HG03196 (cell line): Measurements from ENCODE around the gene ANAPC1.
"Not testable (repeated sequence)": the region's sequence is repeated elsewhere in the genome, so short reads cannot be mapped to it uniquely, and the experiment has no call there.

Experiments used
- ATAC-seq: cut with Tn5 transposase; IDR thresholded peaks from one replicate; pipeline ENCODE4 v1.9.1; 2021; ENCODE audit not compliant: unreplicated experiment

The ANAPC1 gene, protein sequence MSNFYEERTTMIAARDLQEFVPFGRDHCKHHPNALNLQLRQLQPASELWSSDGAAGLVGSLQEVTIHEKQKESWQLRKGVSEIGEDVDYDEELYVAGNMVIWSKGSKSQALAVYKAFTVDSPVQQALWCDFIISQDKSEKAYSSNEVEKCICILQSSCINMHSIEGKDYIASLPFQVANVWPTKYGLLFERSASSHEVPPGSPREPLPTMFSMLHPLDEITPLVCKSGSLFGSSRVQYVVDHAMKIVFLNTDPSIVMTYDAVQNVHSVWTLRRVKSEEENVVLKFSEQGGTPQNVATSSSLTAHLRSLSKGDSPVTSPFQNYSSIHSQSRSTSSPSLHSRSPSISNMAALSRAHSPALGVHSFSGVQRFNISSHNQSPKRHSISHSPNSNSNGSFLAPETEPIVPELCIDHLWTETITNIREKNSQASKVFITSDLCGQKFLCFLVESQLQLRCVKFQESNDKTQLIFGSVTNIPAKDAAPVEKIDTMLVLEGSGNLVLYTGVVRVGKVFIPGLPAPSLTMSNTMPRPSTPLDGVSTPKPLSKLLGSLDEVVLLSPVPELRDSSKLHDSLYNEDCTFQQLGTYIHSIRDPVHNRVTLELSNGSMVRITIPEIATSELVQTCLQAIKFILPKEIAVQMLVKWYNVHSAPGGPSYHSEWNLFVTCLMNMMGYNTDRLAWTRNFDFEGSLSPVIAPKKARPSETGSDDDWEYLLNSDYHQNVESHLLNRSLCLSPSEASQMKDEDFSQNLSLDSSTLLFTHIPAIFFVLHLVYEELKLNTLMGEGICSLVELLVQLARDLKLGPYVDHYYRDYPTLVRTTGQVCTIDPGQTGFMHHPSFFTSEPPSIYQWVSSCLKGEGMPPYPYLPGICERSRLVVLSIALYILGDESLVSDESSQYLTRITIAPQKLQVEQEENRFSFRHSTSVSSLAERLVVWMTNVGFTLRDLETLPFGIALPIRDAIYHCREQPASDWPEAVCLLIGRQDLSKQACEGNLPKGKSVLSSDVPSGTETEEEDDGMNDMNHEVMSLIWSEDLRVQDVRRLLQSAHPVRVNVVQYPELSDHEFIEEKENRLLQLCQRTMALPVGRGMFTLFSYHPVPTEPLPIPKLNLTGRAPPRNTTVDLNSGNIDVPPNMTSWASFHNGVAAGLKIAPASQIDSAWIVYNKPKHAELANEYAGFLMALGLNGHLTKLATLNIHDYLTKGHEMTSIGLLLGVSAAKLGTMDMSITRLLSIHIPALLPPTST (N-terminal part only)

DNA sequence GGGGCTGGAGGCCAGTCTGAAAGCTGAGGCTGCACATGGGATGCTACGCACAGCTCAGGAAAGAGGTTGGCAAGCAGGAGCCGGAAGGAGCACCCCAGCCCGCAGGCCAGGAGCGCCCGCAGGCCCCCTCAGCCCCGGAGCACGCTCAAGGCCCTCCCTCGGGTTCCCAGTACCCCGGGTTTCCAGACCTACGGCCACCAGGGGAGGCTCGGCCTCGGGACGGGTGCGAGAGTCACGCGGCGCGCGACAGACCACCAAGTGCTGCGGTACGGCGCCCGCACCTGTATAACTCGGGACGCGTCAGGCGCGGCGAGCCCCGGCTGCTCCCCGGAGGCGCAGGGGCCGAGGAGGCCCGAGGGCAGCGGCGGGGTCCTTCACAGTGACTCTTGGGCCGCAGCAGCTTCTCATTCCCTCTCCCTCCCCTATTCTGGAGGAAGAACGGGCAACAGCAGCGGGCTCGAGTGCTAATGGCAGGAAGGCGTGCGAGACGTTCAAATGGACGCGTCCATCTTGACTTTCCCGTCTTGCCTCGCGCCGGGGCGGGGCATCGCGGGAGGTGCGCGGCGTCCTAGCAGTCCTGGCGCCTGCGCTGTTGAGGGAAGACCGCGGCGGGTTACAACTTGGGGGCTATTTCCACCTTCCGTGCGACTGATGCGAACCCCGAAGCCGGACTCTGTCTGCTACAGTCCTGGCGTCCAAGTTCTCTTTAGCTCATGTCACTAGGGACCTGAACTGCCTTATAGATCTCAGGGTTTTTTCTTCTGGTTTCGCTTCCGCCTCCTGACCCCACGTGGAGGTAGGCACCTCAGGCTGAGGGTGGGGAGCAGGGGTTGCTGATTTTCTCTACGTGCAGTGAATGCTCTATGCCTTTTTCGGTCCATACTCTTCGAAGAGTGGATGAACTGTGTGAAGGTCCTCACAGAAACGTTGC is at the start of gene ANAPC1:
Gene ANAPC1, minus strand, starts transcription at position 533 of the 931 bp plus-strand sequence. CDS start 3,368 bp downstream, outside the sequence.
- ATAC-seq = peak; percentile 86

DNA sequence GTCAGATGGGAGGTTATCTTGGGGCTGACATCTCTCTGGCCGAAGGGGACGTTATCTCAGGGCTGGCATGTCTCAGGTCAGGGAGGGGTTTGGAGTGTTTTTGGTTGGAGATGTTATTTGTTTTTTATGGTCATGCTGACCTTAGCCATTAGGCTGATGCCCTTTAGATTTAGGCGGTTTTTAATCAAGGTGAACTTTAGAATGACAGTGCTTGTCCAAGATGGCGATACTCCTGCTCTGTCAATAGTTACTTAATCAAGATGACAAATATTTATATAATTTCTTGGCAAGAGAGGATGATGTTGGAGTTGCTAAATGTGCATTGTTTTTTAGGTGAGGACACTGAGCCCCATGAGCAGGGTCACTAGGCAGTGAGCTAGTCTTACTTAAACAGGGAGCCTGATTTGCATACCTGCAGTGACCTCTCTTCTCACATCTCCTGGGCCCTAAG is 48.9 kb upstream of the ANAPC1 start:
- ATAC-seq = no peak

DNA sequence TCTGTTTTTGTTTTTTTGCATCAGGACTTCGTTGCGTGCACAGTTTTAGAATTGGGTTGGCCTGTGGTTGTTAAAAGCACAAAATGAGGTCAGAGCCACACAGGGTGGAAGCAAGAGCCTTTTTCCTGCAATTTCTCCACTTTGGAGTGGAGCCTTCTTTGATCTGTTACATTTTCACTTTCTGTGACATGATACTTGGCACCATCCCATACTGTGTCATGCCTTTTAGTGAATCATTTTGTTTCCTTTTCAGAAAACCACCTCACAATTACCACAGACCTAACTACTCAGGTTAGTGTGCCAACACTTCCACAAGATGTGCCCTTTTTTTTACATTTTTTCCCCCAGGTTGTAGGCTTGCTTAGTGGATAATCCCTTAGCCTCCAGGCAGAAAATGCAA is 46.9 kb upstream of the ANAPC1 start:
- ATAC-seq = no peak

DNA sequence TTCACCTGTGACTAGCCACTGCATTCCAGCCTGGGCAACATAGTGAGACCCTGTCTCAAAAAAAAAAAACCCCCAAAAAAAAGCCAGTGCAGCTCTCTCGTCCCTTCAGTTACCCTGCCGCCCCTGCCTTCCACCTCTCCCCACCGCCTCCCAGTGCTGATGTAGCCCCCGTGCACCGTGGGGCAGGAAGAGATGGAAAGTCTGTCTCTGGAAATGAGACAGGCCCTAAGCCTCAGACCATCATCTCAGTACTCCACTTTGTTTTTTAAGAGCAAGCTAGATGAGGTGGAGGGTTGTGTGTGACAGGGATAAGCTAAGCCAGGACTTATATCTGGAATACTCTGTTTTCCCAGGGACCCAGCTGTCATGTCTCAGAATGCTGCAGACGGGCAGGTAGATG is 46.4 kb upstream of the ANAPC1 start:
- no peak for ATAC-seq

DNA sequence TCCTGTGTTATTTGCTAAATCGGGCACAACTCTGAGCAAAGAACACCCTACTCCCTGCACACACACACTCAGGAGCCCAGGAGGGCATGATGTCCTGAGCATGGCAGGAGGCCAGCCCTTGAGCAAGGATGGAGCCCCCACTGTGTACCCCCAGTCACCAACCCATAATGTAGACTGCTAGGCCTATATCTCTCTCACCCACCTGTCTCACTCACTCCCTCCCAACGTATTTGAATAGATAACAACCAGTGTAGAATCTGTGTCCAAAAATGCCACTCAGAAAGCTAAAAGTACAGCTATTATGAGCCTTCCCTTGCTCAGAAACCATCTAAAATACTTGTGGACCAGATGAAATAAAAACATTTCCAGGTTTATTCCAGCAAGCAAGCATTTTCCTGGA is 43.7 kb upstream of the ANAPC1 start:
- no peak for ATAC-seq

DNA sequence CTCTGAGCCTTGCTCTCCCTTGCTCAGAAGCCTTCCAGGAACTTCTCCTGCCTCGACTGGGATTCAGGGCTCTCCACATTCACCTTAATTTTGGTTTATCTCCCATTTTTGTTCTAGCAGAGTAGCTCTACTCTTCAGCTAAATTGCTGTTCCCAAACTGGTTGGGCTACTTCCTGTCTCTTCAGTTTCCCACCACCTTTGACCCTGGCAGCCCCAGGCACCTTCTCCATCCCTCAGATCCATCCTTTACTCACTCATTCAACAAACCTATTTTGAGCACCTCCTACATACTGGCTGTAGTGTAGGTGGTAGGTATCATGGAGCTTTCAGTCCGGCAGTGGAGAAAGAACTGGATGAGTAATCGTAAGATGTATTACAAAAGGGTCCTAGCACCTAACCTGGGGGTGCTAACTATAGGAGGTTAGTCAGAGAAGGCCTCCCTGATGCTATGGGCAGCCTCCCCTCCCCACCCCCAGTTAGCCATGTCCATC is 40.7 kb upstream of the ANAPC1 start:
- ATAC-seq = no peak

DNA sequence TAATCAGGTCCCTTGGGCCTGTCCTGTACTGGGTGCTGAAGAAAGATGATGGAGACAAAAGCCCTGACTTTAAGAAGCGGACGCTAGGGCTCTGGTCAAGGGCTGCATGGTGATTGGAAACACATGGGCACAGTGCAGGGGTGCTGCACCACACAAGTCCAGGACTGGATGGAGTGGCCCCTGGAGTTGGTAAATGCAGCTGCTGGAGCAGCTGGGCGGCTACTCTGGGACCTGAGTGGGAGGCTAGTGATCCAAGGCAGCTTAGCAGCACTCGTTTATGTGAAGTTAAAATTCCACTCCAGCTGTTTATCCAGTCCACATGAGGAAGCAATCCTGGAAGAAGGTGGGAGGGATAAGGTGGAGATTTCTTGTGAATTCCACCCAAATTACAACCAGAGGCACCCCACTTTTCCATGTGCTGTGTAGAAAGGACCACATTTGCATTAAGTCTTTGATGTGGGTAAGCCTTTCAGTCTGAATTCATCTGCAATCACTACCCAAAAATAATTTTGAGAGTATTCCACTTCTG is 39.3 kb upstream of the ANAPC1 start:
- no peak for ATAC-seq

DNA sequence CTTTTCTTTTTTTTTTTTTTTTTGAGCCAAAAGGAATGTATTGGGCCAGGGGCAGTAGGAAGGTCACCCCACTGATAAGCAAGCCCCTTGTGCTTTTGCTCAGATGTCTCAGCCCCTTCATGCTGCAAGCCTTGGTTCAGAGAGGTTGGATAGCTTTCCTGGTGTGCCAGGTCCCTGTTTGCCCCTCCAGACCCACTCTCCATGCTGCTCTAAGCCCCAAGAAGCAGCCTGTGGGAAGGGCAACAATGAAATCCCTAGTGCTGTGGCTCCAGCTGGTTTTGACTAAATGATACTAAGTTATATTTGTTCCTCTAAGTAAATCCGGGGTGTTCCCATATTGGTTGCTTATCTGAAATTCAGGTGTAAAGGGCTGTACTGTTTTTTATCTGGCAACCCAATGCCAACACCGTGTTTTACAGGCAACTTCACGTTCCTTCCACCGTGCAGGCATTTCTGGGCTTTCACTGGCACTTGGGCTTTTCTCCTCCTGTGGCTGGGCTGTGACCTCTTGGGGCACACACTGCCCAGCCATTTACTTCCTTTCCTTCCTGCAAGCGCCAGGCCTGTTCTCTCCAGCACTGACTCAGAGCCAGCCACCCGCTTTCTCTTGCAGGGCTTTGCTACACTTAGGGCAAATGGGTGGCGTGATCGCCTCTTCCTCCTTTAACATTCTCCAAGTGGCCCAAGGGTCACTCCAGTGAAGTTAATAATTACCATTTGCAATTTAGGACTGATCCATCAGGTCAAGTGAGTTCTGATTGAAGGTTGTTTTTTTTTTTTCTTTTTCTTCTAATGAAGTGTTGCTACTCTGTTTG is 36.0 kb upstream of the ANAPC1 start:
- ATAC-seq = no peak

DNA sequence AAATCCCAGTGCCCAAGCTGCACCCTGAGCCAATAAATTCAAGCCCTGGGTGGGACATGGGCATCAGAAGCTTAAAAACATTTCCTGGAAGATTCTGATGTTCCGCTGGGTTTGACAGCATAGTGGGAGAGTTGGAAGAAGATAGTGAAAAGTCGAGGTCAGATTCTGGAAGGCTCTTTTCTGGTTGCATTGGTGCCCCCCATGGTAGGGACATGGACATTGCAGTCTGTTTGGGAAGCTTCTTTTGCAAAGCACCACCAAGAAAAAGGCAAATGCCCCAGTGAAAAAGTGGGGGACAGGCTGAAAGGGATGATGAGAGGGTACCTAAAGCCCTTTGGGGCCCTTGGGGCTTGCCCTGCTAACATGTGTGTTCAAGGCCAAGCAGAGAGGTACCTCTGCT is 35.4 kb upstream of the ANAPC1 start:
- ATAC-seq = no peak

DNA sequence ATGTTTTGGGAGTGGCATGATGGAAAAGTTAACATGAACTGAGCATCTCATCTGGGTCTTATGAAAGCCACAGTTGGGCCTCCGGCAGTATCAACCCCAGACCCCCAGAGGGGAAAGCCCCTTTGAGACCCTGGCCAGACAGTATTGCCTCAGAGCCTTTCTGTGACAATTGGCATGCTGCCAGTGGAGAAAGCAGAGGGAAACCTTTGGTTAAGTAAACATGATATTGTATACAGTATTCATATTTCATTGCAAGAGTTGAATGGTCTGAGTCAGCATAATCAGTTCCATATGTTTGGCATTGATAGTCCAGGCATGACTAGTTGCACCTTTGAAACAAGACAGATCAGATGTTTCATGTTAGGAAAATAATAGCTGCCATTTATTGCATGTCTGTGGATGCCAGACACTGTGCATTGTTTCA is 34.4 kb upstream of the ANAPC1 start:
- no peak for ATAC-seq

DNA sequence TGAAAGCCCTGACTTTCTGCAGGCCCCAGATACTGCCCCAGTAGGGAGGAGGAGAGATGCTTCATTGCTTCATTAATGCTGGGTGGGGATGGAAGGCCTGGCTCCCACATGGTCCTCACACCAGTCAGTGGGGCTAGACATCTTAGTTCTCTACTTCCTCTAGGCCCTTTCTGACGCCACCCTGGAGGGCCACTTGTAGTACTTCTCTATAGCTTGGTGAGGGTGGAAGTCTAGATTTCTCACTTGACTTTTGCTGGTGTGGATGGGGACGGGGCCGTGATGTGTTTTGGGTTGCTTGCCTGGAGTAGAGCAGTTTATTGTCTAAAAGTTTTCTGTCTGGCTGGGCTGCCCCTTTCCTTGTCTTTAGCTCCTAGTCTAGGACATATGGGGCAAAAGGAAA is 33.1 kb upstream of the ANAPC1 start:
- no peak for ATAC-seq

DNA sequence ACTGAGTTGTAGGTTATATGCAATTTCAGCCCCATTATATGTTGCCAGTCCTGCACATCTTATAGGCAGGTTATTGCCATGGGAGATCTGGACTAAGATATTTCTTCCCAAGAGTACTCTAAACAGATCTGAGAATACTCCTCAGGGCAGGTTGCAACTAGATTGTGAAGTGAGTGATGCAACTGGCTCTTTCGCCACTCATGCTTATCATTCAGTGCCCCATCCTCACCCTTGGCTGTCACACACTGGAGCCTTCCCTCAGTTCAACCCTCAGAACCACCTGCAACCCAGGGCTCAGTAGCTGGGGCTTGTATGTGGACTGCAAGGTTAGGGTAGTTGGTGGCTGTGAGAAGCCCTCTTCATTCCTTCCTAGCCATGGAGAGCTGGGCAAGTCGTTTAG is 28.6 kb upstream of the ANAPC1 start:
- no peak for ATAC-seq

DNA sequence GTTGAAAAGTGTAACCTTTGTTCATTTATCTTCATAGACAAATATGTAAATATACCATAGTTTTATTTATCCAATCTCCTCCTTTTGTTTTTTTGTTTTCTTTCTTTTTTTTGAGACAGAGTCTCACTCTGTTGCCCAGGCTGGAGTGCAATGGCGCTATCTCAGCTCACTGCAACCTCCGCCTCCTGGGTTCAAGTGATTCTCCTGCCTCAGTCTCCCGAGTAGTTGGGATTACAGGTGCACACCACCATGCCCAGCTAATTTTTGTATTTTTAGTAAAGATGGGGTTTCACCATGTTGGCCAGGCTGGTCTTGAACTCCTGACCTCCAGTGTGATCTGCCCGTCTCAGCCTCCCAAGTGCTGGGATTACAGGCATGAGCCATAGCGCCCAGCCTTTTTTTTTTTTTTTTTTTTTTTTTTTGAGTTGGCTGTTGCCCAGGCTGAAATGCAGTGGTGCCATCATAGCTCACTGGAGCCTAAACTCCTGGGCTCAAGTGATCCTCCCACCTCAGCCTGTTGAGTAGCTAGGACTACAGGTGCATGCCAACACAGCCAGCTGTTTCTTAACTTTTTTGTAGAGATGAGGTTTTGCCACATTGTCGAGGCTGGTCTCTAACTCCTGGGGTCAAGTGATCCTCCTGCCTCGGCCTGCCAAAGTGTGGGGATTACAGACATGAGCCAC is 27.4 kb upstream of the ANAPC1 start:
- ATAC-seq = not testable (repeated sequence)

DNA sequence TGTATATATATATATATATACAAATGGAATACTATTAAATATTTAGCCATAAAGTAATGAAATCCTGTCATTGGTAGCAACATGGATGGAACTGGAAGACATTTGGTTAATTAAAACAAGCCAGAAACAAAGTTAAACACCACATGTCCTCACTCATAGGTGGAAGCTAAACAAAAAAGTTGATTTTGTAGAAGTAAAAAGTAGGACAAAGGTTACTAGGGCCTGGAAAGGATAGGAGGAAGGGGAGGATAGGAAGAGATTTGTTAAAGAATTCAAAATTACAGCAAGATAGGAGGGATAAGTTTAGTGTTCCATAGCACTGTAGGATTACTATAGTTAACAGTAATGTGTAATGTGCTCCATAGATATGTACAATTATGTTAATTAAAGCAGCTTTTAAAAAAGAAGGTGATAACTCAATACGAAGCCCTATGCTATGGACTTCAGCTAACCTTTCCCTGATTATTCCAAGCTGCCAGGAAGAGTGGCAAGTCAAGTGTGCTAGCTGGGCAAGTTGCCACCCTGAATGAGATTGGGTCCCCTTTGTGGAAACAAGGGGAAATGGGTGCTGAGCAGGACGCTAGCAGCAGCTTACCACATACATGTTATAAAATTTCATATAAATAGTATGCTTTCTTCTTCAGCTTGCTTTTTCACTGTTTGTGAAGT is 26.8 kb upstream of the ANAPC1 start:
- no peak for ATAC-seq

DNA sequence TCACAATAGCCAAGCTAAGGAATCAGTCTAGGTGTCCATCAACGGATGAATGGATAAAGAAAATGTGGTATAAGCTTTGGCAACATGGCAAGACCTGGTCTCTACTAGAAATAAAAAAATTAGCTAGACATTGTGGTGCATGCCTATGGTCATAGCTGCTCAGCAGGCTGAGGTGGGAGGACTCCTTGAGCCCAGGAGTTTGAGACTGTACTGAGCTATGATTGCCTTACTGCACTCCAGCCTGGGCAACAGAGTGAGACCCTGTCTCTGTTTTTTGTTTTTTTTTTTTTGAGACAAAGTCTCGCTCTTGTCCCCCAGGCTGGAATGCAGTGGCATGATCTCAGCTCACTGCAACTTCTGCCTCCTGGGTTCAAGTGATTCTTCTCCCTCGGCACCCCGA is 26.0 kb upstream of the ANAPC1 start:
- not testable (repeated sequence) for ATAC-seq

DNA sequence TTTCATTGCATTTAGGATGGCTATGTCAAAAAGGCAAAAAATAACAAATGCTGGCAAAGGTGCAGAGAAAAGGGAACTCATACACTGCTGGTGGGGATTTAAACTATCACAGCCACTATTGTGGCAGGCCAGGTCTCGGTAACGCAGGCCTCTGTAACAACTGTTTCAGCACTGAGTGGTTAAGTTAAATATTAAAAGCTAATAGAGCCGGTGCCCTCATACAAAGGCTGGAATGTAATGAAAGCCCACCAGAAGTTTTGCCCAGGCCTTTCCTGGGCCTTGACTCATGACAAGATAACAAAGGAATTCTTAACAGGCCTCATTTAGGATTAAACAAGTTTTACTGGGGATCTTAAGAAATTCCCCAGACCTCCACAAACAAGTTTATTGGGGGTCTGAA is 25.1 kb upstream of the ANAPC1 start:
- ATAC-seq = no peak

DNA sequence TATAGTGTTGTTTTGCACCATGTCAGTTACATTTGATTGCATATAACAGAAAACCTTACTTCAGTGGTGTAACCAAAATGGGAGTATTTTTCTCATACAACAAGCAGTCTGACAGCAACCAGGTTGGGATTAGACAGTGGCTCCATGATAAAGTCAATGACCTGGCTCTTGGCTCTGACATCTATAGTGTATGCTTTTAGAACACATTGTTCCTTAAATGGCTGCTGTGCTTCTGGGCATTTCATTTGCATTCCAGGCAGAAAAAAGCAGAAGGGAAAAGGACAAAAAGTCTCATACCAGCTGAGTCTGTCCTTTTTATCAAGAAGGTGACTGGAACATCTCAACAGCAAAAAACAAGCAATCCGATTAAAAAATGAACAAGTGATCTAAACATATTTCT is 24.6 kb upstream of the ANAPC1 start:
- no peak for ATAC-seq
